ENCODE results near the gene ERF.

Gene ERF

DNA sequence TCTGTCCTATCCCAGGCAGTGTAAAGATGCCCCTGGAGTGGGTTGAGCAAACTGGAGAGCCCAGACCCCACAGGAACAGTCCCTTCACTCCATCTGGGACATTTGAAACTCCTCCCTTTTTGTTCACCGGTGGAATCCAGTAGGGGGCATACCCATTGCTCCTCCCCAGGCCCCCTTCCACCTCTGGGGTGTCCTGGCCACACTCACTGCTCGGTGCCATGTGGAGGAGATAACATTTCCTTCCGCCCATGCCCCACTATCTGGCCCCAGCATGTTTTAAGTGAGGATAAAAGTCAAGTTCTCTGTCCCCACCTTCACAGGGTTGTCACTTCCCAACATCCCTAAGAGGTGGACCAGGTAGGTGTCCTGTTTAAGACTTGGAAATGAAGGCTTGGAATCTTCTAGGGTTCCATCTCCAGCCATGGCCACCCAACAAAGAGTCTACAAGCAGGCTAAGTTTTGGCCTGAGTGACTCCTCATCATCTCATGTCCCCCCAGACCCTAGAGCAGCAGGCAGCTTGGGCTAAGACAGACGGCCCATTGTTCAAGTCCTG is 25.6 kb downstream of the ERF start:
- Histone ChIP-seq H3K23ac (ENCODE audit: low read length in 2 of 2) (no peak overlapping the region), H2BK5ac (ENCODE audit: low read depth, low read length, poor library complexity, severe bottlenecking) (no peak overlapping the region), H3K9me3 (ENCODE audit: control insufficient read depth, low read length) (no peaks in the 10 kb centered on the region), H3K18ac (ENCODE audit: low read depth in 1 of 2, low read length in 2 of 2) (no peak overlapping the region), H2BK15ac (ENCODE audit: low read depth, poor library complexity, severe bottlenecking) (no peak overlapping the region), H2BK120ac (ENCODE audit: low read depth, low read length) (no peak overlapping the region), H3K4ac (ENCODE audit: low read depth in 1 of 2, low read length in 2 of 2) (no peak overlapping the region), H2AFZ (ENCODE audit: low read depth, low read length) (no peak overlapping the region), H3K27me3 (ENCODE audit: control insufficient read depth in 1 of 2, insufficient read depth in 1 of 2, low read length in 2 of 2) (no peaks in the 10 kb centered on the region), H2BK12ac (ENCODE audit: low read length in 2 of 2) (no peak overlapping the region), H4K91ac (ENCODE audit: low read length) (no peak overlapping the region), H3K27ac (ENCODE audit: low read length, poor library complexity, severe bottlenecking) (no peak overlapping the region), H3K4me1 (ENCODE audit: control insufficient read depth, insufficient read depth, low read depth, low read length) (peaks cover 12% of the 10 kb centered on the region), H3K79me1 (replicated peaks; ENCODE audit: low read length, poor library complexity, severe bottlenecking) (peaks cover 50% of the 10 kb centered on the region), H3K36me3 (ENCODE audit: control insufficient read depth in 1 of 2, insufficient read depth in 2 of 2, low read depth in 1 of 2, low read length in 2 of 2) (peaks cover 93 to 95% of the 10 kb centered on the region in 2 experiments), H2AK5ac (ENCODE audit: low read length, severe bottlenecking) (no peak overlapping the region), H4K8ac (ENCODE audit: low read length) (no peak overlapping the region), H3K14ac (ENCODE audit: low read length in 2 of 2) (no peak overlapping the region), H3K9ac (ENCODE audit: low read length) (peak overlapping the region; percentile 19), H3K4me2 (ENCODE audit: low read length, poor library complexity, severe bottlenecking) (no peak overlapping the region), H3K4me3 (ENCODE audit: insufficient read depth in 1 of 2, low read depth in 1 of 2, low read length in 2 of 2) (no peak overlapping the region)
- no peak for DNase-seq
- 73% methylated on average over 2 of the region's 4 CpGs for WGBS

- H2BK120ac ChIP-seq (ENCODE audit: low read depth, low read length): no peak overlapping the region
- no peaks in the 10 kb centered on the region for H3K9me3 ChIP-seq (ENCODE audit: control insufficient read depth, low read length)
- H3K18ac ChIP-seq (ENCODE audit: low read depth in 1 of 2, low read length in 2 of 2): no peak overlapping the region
- H2BK15ac ChIP-seq (ENCODE audit: low read depth, poor library complexity, severe bottlenecking): no peak overlapping the region
- no peak overlapping the region for H3K4me3 ChIP-seq (ENCODE audit: insufficient read depth in 1 of 2, low read depth in 1 of 2, low read length in 2 of 2)
- no peak overlapping the region for H3K4me2 ChIP-seq (ENCODE audit: low read length, poor library complexity, severe bottlenecking)
- no peak overlapping the region for H2AFZ ChIP-seq (ENCODE audit: low read depth, low read length)
- peaks cover 90 to 93% of the 10 kb centered on the region in 2 experiments for H3K36me3 ChIP-seq (ENCODE audit: control insufficient read depth in 1 of 2, insufficient read depth in 2 of 2, low read depth in 1 of 2, low read length in 2 of 2)
- 93% methylated on average over 4 of the region's 4 CpGs for WGBS
- no peak for DNase-seq
- peaks cover 47% of the 10 kb centered on the region for H3K79me1 ChIP-seq (replicated peaks; ENCODE audit: low read length, poor library complexity, severe bottlenecking)
- no peaks in the 10 kb centered on the region for H3K27me3 ChIP-seq (ENCODE audit: control insufficient read depth in 1 of 2, insufficient read depth in 1 of 2, low read length in 2 of 2)
- H4K8ac ChIP-seq (ENCODE audit: low read length): no peak overlapping the region
- H3K9ac ChIP-seq (ENCODE audit: low read length): no peak overlapping the region
- H4K91ac ChIP-seq (ENCODE audit: low read length): no peak overlapping the region
- peaks cover 12% of the 10 kb centered on the region for H3K4me1 ChIP-seq (ENCODE audit: control insufficient read depth, insufficient read depth, low read depth, low read length)
- no peak overlapping the region for H3K27ac ChIP-seq (ENCODE audit: low read length, poor library complexity, severe bottlenecking)
- no peak overlapping the region for H2BK5ac ChIP-seq (ENCODE audit: low read depth, low read length, poor library complexity, severe bottlenecking)
- no peak overlapping the region for H3K14ac ChIP-seq (ENCODE audit: low read length in 2 of 2)
- no peak overlapping the region for H2AK5ac ChIP-seq (ENCODE audit: low read length, severe bottlenecking)
- H3K23ac ChIP-seq (ENCODE audit: low read length in 2 of 2): peak overlapping the region in 1 of 2 experiments; percentile 10
- no peak overlapping the region for H2BK12ac ChIP-seq (ENCODE audit: low read length in 2 of 2)
- no peak overlapping the region for H3K4ac ChIP-seq (ENCODE audit: low read depth in 1 of 2, low read length in 2 of 2)
Observed at GRCh38 chr19:42228641-42229040, 26.3 kb downstream of the ERF start.

- no peak overlapping the region for H2BK15ac ChIP-seq (ENCODE audit: low read depth, poor library complexity, severe bottlenecking)
- H2AFZ ChIP-seq (ENCODE audit: low read depth, low read length): no peak overlapping the region
- no peak for DNase-seq
- no peak overlapping the region for H4K8ac ChIP-seq (ENCODE audit: low read length)
- 89% methylated on average over 1 of the region's 1 CpG for WGBS
- H2BK12ac ChIP-seq (ENCODE audit: low read length in 2 of 2): no peak overlapping the region
- peaks cover 79 to 83% of the 10 kb centered on the region in 2 experiments for H3K36me3 ChIP-seq (ENCODE audit: control insufficient read depth in 1 of 2, insufficient read depth in 2 of 2, low read depth in 1 of 2, low read length in 2 of 2)
- H3K14ac ChIP-seq (ENCODE audit: low read length in 2 of 2): no peak overlapping the region
- no peak overlapping the region for H3K23ac ChIP-seq (ENCODE audit: low read length in 2 of 2)
- H2AK5ac ChIP-seq (ENCODE audit: low read length, severe bottlenecking): no peak overlapping the region
- H2BK120ac ChIP-seq (ENCODE audit: low read depth, low read length): no peak overlapping the region
- H3K4me3 ChIP-seq (ENCODE audit: insufficient read depth in 1 of 2, low read depth in 1 of 2, low read length in 2 of 2): no peak overlapping the region
- no peak overlapping the region for H3K18ac ChIP-seq (ENCODE audit: low read depth in 1 of 2, low read length in 2 of 2)
- no peak overlapping the region for H3K4ac ChIP-seq (ENCODE audit: low read depth in 1 of 2, low read length in 2 of 2)
- H4K91ac ChIP-seq (ENCODE audit: low read length): no peak overlapping the region
- H2BK5ac ChIP-seq (ENCODE audit: low read depth, low read length, poor library complexity, severe bottlenecking): no peak overlapping the region
- H3K4me1 ChIP-seq (ENCODE audit: control insufficient read depth, insufficient read depth, low read depth, low read length): peaks cover 10% of the 10 kb centered on the region
- peak overlapping the region; percentile 35 for H3K9ac ChIP-seq (ENCODE audit: low read length)
- no peak overlapping the region for H3K27ac ChIP-seq (ENCODE audit: low read length, poor library complexity, severe bottlenecking)
- H3K27me3 ChIP-seq (ENCODE audit: control insufficient read depth in 1 of 2, insufficient read depth in 1 of 2, low read length in 2 of 2): no peaks in the 10 kb centered on the region
- no peaks in the 10 kb centered on the region for H3K9me3 ChIP-seq (ENCODE audit: control insufficient read depth, low read length)
- H3K79me1 ChIP-seq (replicated peaks; ENCODE audit: low read length, poor library complexity, severe bottlenecking): peaks cover 41% of the 10 kb centered on the region
- no peak overlapping the region for H3K4me2 ChIP-seq (ENCODE audit: low read length, poor library complexity, severe bottlenecking)
Observed at GRCh38 chr19:42226886-42227285, 28.0 kb downstream of the ERF start.

DNA sequence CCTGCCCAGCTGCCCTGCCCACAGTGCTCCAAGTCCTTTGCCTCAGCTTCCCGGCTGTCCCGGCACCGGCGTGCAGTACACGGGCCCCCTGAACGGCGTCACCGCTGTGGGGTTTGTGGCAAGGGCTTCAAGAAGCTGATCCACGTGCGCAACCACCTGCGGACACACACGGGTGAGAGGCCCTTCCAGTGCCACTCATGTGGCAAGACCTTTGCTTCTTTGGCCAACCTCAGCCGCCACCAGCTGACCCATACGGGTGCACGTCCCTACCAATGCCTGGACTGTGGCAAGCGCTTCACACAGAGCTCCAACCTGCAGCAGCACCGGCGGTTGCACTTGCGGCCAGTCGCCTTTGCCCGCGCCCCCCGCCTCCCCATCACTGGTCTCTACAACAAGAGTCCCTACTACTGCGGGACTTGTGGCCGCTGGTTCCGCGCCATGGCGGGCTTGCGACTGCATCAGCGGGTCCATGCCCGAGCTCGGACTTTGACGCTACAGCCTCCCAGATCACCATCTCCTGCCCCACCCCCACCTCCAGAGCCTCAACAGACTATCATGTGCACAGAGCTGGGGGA is 29.1 kb downstream of the ERF start:
- Histone ChIP-seq H3K4me1 (ENCODE audit: control insufficient read depth, insufficient read depth, low read depth, low read length) (peaks cover 19% of the 10 kb centered on the region), H3K27ac (ENCODE audit: low read length, poor library complexity, severe bottlenecking) (no peak overlapping the region), H3K4me3 (ENCODE audit: insufficient read depth in 1 of 2, low read depth in 1 of 2, low read length in 2 of 2) (no peak overlapping the region), H2BK120ac (ENCODE audit: low read depth, low read length) (no peak overlapping the region), H3K14ac (ENCODE audit: low read length in 2 of 2) (no peak overlapping the region), H3K36me3 (ENCODE audit: control insufficient read depth in 1 of 2, insufficient read depth in 2 of 2, low read depth in 1 of 2, low read length in 2 of 2) (peaks cover 69 to 72% of the 10 kb centered on the region in 2 experiments), H3K27me3 (ENCODE audit: control insufficient read depth in 1 of 2, insufficient read depth in 1 of 2, low read length in 2 of 2) (no peaks in the 10 kb centered on the region), H3K23ac (ENCODE audit: low read length in 2 of 2) (no peak overlapping the region), H3K18ac (ENCODE audit: low read depth in 1 of 2, low read length in 2 of 2) (no peak overlapping the region), H2BK12ac (ENCODE audit: low read length in 2 of 2) (no peak overlapping the region), H3K79me1 (replicated peaks; ENCODE audit: low read length, poor library complexity, severe bottlenecking) (peaks cover 41% of the 10 kb centered on the region), H2AK5ac (ENCODE audit: low read length, severe bottlenecking) (no peak overlapping the region), H2BK15ac (ENCODE audit: low read depth, poor library complexity, severe bottlenecking) (no peak overlapping the region), H3K4ac (ENCODE audit: low read depth in 1 of 2, low read length in 2 of 2) (no peak overlapping the region), H4K8ac (ENCODE audit: low read length) (no peak overlapping the region), H2AFZ (ENCODE audit: low read depth, low read length) (no peak overlapping the region), H2BK5ac (ENCODE audit: low read depth, low read length, poor library complexity, severe bottlenecking) (no peak overlapping the region), H3K4me2 (ENCODE audit: low read length, poor library complexity, severe bottlenecking) (no peak overlapping the region), H3K9me3 (ENCODE audit: control insufficient read depth, low read length) (no peaks in the 10 kb centered on the region), H4K91ac (ENCODE audit: low read length) (no peak overlapping the region), H3K9ac (ENCODE audit: low read length) (no peak overlapping the region)
- WGBS: 95% methylated on average over 33 of the region's 33 CpGs
- DNase-seq: no peak

Measured in mesenchymal stem cell (in vitro differentiated cells and primary cell).